ENCODE results near the gene IBA57.

IBA57 gene

DNA sequence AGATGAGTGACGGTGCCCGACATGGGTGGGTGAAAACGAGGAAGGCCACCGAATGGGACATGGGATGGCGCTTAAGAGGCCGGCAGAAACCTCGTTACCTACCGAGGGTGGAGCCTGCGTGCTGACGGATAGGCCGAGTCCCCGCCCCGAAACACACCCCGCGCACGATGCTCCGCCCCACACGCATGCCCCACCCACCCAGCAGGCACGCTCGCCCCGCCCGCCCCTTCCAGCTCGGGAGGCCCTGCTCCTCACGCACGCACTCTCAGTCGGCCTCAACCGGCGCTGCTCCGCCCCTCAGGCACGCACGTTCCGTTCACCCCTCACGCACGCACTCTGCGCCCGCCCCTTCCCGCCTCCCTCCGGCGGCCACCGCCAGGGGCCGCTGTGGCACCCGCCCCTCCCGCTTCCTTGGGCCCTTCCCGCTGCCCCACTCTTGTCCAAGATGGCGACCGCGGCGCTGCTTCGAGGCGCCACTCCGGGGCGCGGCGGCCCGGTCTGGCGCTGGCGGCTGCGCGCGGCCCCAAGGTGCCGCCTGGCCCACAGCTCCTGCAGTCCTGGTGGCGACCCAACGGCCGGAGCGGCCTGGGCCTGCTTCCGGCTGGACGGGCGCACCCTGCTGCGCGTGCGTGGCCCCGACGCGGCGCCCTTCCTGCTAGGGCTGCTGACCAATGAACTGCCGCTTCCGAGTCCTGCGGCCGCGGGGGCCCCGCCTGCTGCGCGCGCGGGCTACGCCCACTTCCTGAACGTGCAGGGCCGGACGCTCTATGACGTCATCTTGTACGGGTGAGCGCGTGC lies at the start of gene IBA57:
Gene IBA57, plus strand, starts transcription at position 433 of the 798 bp plus-strand sequence. Its CDS starts 13 bp downstream, at position 446.
- peak; percentile 97 for DNase-seq (ENCODE audit: low read depth)

DNA sequence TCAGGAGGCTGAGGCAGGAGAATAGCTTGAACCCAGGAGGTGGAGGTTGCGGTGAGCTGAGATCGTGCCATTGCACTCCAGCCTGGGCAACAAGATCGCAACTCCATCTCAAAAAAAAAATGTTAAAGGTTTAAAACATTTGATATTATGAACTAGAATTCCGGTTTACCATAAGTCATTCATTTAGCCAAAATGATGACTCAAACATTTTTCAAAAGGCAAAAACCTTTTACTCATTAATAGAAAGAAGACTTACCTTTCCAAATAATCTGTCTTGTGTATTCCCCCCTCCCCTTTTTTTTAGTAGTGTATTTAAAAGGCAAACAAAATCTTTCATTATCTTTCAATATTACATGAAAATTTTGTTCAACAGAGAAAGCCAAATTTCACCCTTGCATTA lies 48.3 kb upstream of the IBA57 start:
- DNase-seq (ENCODE audit: low read depth) = no peak

DNA sequence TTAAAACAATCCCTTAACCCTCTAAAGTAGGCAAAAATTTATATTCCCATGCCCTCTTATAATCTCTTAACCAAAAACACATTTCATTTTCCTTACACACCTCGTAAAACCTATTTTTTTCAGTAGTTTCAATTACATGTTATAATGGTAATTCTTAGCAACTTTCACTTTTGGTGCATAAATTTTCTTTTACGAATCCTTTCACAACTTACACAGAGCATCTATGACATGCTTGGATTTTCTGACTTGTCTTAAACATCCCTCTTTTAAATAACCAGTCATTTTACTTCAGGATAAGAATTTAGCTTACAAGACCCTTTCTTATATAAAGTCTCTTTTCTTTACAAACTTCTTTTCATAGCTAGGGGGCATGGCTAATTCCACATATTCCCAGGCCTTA lies 47.6 kb upstream of the IBA57 start:
- no peak for DNase-seq (ENCODE audit: low read depth)

DNA sequence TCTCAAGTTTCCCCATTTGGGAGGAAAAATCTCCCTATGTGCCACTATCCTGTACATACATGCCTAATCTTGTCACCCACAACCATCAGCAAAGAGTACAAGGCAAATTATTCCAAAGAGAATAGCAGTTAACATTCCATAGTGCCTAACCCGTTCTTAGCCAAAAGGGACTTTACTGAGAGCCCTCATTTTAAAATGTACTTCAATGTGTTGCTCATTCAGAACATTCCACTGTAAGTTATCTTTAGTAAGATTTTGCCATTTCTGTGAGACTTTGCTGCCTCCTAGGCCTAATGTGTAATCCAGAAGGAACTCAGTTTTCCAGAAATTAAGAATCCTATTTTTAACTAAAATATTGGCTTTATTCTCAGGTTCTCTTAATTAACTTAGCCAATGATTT lies 45.3 kb upstream of the IBA57 start:
- DNase-seq (ENCODE audit: low read depth) = no peak

DNA sequence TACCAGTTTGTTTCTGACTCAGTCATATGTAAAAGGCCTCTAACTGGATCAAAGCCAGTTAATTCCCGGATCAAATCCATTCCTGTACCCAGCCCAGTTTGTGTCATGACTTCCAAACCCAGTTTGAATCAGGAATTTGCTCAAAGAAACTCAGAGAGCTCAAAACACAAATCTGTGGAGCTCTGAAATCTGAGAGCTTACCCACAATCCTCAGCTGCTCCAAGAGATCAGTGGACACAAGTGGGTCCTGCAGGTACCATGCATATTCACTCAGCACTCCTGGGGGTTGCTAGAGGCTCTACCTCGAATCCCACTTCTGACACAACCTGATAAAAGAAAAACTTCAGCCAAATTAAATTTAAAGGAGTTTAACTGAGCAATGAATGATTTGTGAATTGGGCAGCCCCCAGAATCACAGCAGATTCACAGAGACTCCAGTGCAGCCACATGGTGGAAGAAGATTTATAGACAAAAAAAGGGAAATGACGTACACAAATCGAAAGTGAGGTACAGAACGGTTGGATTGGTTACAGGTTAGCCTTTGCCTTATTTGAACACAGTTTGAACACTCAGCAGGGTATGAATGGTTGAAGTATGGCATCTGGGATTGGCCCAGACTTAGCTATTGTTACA lies 44.6 kb upstream of the IBA57 start:
- peak; percentile 78 for DNase-seq (ENCODE audit: low read depth)

DNA sequence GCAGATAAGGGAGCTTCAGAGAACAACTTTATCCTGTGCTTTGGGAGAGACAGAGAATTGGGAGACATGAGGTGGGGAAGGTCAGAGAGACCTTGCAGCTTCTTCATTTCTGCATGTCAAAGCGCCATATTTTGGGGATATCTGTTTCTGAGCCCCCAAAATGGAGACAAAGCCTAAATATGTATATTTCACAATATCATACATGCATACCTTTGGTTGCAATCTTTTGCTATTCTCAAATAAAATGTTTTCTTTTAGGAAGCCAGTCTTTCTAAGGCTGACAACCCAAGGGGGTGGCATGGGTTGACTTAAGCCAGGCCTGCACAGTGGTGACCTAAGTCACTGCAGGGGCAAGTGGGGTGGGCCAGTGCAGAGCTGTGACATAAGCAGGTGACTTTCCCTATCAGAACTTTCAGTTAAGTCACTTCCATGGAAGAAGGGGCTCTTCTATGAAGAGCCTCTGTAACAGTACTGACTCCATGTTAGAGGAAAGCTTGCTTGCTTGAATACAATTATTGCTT lies 42.6 kb upstream of the IBA57 start:
- DNase-seq (ENCODE audit: low read depth) = no peak

DNA sequence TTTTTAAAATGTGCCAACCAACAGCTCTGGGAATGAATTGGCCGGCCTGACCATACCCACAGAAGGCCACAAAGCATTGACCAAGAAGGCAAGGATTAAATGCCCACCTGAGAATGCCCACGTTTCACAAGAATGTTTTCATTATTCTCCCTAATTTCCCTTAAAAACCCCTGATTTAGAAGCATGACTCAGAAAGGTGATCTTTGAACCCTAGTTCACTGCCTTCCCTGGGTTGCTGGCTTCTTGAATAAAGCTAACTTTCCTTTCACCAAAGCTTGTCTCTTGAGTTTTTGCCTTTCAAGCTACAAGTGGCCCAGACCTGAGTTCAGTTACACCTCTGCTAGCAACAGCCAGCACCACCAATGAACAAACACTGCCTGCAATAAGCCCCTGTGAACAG lies 42.1 kb upstream of the IBA57 start:
- no peak for DNase-seq (ENCODE audit: low read depth)

DNA sequence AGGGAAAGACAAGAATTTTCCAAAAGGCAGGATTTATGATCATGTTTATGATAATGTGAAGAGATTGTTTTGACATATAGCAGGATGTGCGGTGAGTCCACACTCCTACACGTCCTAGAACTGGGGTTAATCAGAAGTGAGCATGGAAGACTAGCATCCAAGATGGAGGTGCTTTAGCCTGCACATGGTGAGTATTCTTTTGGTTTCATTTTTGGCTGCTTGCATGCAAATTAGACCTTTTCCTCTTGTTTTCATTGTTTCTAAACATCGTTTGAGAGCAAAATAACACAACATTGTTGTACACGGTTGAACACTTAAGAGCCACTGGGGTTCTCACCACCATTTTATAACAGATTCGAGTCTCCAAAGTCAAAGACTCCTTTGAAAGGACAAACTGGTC lies 40.4 kb upstream of the IBA57 start:
- no peak for DNase-seq (ENCODE audit: low read depth)

DNA sequence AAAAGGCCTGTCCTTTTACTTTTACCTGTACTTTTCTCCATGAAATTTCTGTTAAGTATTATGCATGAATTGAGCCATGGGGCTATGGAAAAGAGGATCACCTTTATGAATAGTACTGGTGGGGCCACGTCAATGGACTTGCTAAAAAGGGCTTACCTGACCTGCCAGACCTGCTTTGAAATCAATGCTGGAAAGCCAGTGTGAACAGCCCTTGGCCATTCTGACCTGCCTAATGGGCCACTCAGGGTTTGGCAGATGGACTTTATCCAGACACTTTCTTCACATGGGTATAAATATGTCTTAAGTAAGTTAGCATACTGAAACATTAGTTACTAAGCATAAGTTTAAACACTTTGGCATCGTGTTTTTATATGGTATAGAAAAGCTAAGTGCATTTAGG lies 33.8 kb upstream of the IBA57 start:
- no peak for DNase-seq (ENCODE audit: low read depth)

DNA sequence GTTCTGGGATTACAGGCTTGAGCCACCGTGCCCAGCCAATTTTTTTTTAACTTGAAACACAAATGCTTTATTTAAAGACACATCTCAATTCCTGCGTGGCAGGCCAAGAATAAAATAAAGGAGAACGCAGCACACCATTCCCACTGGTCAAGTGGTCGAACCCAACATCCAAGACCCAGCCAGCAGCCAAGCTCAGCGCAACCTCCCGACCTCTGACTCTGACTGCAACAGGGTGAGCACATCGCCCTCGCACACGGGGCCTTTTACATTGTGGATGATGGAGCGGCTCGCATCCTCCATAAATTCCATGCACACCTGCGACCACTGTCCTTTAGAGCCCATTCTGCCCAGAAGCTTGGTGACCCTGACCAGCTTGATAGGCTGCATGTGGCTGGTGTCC lies 31.0 kb upstream of the IBA57 start:
- DNase-seq (ENCODE audit: low read depth) = no peak

DNA sequence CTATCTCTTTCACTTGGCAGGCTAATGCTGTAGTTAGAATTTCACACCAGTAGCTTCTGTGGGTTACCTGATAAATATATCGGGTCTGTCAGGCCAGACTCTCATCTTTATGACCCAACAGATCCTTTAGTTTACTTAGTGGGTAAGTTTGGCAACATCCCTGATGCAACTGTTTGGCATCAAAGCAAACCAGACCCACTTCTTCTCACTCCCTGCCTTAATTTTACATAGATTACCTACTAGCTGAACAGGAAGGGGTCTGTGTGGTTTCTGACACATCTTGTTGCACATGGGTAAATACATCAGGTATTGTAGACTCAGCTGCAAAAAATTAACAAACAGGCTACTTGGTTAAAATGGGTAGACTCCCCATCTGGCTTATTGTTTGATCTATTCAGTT lies 28.7 kb upstream of the IBA57 start:
- DNase-seq (ENCODE audit: low read depth) = no peak

DNA sequence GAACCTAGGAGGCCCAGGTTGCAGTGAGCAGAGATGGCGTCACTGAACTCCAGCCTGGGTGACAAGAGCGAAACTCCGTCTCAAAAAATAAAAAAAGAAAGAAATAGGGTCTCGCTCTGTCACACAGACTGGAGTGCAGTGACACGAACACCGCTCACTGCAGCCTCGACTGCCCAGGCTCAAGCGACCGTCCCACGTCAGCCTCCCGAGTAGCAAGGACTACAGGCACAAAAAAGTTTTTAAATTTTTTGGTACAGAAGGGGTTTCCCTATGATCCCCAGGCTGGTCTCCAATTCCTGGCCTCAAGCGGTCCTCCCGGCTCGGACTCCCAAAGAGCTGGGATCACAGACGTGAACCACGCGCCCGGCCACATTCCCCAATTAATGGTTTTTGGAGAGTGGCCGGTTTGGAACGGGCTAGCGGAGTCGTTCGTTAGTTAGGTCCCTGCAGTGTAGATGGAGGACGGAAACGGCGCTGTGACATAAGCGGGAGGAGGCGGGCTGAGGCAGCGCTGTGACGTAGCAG lies 26.1 kb upstream of the IBA57 start:
- no peak for DNase-seq (ENCODE audit: low read depth)

DNA sequence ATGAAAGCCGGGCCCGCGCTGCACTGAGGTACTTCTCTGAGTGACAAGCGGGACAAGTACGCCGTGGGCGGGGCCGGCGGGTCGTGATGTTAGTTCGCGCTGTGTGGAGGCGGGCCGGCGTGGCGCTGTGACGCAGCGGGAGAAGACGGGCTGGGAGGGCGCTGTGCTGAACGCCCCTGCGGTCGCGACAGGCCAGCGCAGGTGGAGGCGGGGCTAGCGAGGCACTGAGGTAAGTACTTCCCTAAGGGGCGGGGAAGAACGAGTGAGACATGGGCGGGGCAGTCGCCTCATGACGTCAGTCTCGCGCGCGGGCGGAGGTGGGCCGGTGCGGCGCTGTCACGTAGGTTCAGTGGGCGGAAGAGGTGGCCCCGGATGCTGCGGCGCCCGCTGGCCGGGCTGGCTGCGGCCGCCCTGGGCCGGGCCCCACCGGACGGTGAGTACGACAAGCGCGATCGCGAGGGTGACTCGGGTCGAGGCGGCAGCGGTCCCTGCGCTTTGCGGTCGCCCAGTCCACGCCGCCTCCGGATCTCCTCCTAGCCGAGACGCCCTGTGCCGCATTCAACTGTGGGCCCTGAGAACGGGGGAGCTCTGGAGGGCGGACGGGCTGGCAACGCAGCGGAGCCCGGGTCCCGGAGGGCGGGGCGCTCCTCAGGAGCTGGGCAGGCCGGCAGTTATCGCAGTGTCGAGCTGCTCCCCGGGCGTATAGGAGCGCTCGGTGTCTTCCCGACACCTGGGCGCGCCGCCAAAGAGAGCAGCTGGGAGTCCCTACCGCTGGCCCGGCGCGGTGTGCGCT lies 25.5 kb upstream of the IBA57 start, which contains the start of gene GUK1:
Gene GUK1, plus strand, starts transcription at position 349 of the 793 bp plus-strand sequence. Its CDS starts 24 bp downstream, at position 373.
- peak; percentile 97 for DNase-seq (ENCODE audit: low read depth)

DNA sequence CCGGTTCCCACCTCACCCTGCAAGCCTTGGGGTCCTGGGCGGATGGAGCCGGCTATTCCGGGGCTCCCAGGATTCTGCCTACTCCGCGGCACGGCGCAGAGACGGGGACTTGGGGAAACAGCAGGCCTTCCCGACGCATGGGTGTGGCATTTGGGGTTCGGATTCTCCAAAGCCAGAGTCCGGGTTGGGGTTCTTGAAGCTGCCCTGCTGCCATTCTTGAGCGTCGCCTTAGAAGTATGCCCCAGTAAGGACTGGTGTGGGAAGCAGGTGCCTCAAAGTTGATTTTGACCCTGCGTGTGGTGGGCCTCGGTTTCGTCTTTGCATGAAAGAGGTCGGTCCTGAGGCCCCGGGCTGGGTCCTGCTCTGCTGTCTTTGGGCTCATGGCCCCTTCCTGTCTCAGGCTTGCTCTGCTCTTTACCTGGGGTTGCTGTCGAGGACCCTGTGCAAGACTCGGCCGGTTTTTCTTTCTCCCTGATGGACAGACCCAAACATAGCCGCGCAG lies 24.8 kb upstream of the IBA57 start:
- DNase-seq (ENCODE audit: low read depth) = no peak

DNA sequence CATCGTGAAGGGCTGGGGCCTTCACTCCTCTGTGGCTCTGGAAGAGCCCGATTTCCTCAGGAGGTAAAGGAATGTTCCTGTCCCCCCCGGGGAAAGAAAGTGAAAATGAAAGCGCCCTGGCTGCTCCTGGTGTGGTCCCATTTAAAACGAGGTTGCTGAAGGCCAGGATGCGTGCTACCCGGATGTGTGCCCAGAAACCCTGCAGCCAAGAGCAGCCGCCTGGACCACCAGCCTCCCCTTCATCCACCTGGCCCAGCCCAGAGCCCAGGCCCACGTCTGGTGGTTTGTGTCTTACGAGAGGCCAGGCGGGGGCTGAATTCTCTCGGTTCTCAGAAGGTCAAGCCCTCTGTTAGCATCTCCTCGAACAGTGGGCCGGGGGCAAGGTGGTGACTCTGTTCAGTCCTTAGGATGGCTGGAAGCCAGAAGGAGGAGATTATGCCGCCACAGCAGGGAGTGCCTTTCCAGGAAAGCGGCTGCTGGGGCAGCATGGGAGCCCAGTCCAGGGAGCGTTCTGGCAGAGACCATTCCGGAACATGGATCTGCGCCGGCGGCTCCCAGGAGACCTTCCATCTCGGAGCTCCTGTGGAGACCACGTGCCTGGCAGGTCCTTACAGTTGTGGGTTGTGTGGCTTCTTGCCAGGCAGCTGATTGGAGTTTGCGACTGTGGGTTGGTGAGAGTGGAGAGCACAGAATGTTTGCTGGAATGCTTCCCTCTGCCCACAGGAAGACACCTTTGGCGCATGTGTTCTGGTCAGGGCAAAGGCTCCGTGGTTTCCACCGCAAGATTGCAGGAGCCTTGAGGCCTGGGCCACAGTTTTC lies 24.2 kb upstream of the IBA57 start:
- DNase-seq (ENCODE audit: low read depth) = peak; percentile 55

DNA sequence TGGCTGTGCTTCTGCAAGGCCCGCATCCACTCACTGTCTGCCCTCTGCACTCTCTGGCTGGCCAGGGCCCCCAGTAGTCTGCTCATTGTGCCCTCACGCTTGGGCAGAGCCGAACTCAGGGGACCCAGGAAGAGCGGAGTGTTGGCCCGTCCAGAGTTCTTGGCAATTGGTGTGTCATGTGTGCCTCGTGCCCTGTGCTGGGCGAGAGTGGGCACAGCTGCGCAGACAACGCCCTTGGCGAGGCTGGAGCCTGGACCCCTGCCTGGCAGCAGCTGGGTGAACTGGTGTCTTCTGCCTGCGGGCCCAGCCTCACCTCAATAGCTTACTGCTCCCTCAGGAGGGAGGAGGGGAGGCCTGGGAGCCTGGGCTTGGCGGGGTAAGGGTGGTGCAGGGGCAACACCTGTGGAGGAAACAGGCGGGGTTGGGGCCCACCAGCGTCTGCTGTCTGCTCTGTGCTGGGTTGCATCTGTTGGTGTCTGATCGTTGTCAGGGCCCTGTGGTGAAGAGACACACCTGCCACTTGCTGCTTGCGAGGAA lies 23.4 kb upstream of the IBA57 start:
- no peak for DNase-seq (ENCODE audit: low read depth)

DNA sequence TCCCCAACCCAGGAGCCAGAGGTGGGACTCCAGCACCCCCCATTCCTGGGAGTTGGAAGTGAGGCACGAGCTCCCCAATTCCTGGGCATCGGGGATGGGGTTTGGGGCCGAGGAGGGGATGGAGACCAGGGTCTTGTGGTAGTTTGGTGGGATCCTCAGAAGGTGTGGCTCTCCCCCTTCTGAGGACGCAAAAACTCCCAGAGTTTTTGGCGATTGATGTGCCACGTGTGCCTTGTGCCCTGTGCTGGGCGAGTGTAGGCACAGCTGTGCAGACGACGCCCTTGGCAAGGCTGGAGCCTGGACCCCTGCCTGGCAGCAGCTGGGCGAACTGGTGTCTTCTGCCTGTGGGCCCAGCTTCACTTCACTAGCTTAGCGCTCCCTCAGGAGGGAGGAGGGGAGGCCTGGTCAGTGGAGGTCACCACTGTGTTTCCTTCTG lies 22.9 kb upstream of the IBA57 start:
- no peak for DNase-seq (ENCODE audit: low read depth)

DNA sequence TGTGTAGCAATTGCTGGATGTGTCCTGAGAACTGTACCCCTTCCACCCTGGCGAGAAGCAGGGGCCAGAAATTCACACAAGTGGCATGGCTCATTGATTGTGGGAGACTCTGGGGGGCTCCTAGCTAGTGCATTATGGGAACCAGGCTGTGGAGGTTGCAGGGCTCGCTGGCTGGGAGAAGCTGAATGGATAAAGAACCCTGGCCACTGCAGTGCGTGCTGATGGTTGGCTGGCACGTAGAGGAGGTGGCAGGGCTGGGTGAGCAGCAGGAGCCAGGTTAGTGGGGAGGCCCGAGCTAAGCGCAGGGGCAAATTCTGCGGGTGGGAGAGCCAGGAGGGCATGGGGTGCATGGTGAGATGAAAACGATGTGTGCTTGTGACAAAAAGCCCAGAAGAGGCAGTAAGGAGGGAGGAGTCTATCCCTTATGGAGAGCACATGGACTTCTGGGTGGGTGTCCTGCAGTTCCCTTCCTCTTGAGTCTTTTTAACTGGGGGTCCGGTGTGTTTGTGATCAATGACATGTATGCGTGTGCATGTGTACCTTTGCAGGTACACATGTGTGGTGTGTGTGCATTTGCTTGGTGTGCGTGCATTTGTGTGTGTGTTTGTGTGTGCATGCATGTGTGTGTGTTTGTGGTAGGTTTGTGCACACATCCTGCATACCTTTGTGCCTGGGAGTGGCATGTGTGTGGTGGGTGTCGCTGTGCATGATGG lies 22.0 kb upstream of the IBA57 start:
- no peak for DNase-seq (ENCODE audit: low read depth)

DNA sequence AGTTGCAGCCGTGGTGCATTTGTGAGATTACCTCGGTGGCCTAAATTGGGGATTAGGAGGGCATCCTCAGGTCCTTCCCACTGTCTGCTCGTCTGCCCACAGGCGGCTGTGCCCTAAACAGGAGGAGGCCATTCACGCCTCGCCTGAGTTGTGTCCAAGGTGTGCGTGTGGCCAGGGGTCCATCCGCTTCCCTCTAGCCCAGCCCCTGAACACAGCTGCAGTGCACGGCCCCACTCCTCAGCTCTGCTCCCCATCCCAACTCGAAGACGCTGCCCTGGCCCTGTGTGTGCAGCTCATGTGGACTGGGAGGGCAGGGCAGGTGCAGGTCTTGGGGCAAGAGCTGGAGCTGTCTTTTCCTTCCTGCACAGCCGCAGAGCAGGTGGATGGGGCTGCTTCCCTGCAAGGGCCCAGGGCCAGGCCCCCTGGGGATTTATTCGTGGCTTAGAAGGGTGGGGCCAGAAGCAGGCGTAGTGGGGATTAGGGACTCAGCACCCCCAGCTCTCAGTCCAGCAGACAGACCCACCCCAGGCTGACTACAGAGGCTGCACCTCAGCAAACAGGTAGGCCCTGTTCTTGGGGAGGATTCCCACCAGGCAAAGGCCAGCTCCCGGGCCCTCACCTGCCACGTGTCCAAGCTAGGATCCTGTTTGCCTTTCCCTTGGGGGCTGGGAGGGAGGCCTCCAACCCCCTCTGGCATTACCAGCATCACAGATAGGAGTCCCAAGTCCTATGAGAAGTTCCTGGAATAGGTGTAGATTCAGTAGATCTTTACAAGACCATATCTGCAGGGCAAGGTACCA lies 21.2 kb upstream of the IBA57 start:
- no peak for DNase-seq (ENCODE audit: low read depth)

DNA sequence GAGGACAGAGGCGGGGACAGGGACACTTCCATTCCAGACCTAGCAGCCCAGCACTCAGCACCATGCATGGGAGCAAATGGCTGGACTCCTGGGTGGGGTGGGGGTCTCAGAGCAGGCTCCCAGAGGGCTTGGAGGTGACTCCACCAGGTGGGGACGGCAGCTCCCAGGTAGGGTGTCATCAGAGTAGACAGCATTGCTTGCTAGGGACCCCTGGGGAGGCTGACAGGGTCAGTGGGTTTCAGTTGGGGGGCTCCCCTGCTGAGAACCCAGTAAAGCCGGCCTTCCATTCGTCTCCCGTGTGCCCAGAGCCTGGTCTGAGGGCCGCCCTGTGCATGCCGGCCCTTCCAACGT lies 20.6 kb upstream of the IBA57 start:
- DNase-seq (ENCODE audit: low read depth) = no peak
